ENCODE measurements around the gene TXNRD1.

TXNRD1 gene

DNA sequence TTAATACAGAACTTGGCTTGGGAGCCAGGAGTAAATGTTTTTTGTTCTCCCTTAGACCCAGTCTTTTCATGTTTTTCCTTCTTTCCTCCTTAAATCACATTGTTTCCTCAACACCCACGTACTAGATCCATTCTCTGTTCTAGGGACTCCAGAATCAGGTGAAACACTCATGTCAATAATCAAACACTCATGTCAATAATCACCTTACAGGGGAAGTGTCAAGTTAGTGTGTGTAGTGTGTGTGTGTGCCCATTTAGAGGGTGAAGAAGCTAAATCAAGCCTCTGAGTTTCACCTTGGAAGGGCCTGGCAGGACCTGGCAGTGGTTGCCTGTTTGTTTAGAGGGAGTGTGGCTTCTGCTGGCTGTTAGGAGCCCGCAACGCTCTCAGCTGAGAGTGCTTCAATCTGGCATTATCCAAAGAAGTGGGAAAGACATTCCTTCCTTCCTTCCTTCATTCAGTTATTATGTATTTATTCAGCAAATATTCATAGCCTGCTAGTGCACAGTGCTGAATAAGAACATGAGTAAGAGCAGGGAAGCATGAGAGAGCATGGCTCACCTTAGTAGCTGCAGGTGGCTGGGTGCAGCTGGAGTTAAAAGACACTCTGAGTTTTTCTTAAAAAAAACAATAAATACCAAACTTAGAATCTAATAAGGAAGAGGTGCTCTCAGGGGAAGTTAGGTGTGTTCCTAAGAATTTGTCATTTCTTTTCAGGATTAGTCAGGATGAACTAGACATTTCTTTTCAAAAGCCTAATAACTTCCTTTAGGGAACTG lies 70.3 kb downstream of the TXNRD1 start:
- peak in 1 of 2 donors; percentile 38 for DNase-seq (ENCODE audit: low read depth in 2 of 2)
- TF ChIP-seq, protein P1, sequence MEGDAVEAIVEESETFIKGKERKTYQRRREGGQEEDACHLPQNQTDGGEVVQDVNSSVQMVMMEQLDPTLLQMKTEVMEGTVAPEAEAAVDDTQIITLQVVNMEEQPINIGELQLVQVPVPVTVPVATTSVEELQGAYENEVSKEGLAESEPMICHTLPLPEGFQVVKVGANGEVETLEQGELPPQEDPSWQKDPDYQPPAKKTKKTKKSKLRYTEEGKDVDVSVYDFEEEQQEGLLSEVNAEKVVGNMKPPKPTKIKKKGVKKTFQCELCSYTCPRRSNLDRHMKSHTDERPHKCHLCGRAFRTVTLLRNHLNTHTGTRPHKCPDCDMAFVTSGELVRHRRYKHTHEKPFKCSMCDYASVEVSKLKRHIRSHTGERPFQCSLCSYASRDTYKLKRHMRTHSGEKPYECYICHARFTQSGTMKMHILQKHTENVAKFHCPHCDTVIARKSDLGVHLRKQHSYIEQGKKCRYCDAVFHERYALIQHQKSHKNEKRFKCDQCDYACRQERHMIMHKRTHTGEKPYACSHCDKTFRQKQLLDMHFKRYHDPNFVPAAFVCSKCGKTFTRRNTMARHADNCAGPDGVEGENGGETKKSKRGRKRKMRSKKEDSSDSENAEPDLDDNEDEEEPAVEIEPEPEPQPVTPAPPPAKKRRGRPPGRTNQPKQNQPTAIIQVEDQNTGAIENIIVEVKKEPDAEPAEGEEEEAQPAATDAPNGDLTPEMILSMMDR (IDR thresholded peaks at IDR 0.05; ENCODE audit: low read depth, low read length): no peak
- no peak overlapping the region for H3K4me3 ChIP-seq (replicated peaks in 1 of 2; ENCODE audit: low read depth in 2 of 2, low read length in 2 of 2)

DNA sequence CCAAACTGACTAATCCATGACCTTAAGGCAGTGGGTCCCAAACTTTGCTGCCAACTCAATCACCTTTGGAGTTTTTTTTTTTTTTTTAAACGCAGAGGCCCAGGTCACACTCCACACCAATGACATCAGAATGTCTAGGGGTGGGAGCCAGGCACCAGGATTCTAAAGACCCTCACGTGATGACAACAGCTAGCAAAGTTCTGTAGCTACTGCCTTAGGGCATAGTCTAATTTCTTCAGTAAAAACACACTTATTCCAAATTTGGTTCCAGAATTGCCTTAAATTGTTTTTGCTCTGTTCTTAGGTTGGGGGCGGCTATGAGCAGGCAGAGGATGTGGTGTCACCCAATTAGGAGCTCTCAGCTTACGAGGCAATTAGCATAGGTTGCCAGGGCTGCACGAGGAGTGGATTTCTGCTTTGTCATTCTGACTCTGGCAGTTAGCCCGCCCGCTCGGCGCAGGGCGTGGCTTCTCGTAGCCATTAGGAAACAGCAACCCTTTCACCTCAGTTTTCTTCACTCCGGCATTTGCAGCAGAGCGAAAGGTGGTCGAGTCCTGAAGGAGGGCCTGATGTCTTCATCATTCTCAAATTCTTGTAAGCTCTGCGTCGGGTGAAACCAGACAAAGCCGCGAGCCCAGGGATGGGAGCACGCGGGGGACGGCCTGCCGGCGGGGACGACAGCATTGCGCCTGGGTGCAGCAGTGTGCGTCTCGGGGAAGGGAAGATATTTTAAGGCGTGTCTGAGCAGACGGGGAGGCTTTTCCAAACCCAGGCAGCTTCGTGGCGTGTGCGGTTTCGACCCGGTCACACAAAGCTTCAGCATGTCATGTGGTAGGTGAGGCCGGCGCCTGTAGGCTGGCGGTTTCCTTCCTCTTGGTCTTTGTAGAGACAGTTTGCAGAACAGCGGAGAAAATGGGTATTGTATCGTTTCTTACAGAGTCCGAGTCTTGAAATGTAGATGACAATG lies 71.2 kb downstream of the TXNRD1 start:
- H3K4me3 ChIP-seq (replicated peaks in 1 of 2; ENCODE audit: low read depth in 2 of 2, low read length in 2 of 2): peak overlapping the region; percentile 84 to 90
- TF ChIP-seq, protein P1 (IDR thresholded peaks at IDR 0.05; ENCODE audit: low read depth, low read length): no peak

DNA sequence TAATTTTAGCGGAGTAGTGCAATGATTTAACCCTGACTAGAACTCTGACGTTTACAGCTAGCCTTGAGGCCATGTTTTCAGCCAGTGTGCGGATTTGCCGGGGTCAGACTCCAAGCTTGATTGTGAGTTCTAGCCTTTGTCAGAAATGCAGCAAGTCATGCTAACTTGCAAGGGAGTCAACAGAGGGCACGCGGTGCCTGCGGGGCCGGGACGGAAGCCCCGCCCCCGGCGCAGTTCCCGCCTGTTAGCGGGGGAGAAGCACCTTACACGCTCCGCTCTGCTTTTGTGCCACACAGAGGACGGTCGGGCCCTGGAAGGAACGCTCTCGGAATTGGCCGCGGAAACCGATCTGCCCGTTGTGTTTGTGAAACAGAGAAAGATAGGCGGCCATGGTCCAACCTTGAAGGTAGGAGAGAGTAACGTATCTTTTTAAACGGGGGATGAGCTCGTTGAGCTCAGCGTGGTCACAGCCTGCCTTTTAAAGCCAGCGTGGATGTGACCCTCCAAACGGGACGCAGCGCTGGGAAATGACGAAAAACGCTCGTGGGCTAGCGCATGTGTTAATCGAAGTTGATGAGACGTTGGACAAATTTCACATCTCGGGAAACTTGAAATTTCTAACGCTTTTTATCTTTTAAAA lies 73.2 kb downstream of the TXNRD1 start:
- H3K4me3 ChIP-seq (replicated peaks in 1 of 2; ENCODE audit: low read depth in 2 of 2, low read length in 2 of 2): peak overlapping the region; percentile 84 to 90
- TF ChIP-seq, protein P1 (IDR thresholded peaks at IDR 0.05; ENCODE audit: low read depth, low read length): no peak
- peak; percentile 82 to 84 for DNase-seq (ENCODE audit: low read depth in 2 of 2)

More for the DNA sequence above, 71.2 kb downstream of the TXNRD1 start:
- DNase-seq (ENCODE audit: low read depth in 2 of 2): peak; percentile 97 to 99

DNA sequence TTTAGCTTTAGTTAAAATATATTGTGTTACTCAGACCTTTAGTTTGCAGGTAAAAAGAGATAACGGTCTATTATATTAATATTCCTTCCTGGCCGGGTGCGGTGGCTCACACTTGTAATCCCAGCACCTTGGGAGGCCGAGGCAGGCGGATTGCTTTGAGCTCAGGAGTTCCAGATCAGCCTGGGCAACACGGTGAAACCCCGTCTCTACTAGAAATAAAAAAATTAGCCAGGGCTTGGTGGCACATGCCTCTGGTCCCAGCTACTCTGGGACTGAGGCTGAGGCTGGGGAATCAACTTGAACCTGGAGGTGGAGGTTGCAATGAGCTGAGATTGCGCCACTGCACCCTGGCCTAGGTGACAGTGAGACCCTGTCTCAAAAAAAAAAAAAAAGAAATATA lies 74.7 kb downstream of the TXNRD1 start:
- peak in 1 of 2 donors; percentile 18 for DNase-seq (ENCODE audit: low read depth in 2 of 2)
- peak overlapping the region; percentile 12 to 84 for H3K4me3 ChIP-seq (replicated peaks in 1 of 2; ENCODE audit: low read depth in 2 of 2, low read length in 2 of 2)
- TF ChIP-seq, protein P1 (IDR thresholded peaks at IDR 0.05; ENCODE audit: low read depth, low read length): no peak

DNA sequence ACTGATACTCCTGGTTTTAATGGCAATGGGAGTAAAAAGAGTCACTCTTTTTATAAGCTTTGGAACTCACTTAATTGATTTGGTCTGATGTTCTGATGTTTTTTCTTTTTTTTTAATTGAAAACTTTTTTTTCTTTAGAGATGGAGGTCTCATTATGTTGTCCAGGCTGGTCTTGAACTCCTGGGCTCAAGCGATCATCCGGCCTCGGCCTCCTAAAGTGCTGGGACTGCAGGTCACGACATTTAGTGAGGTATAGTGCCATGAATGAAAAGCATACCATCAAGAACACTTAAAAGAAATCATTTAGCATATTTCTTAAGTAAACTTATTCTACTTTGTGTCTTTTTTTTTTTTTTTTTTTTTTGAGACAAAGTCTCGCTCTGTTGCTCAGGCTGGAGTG lies 75.3 kb downstream of the TXNRD1 start:
- TF ChIP-seq, protein P1 (IDR thresholded peaks at IDR 0.05; ENCODE audit: low read depth, low read length): no peak
- peak overlapping the region in 1 of 2 donors; percentile 28 for H3K4me3 ChIP-seq (replicated peaks in 1 of 2; ENCODE audit: low read depth in 2 of 2, low read length in 2 of 2)
- DNase-seq (ENCODE audit: low read depth in 2 of 2): peak in 1 of 2 donors; percentile 26

DNA sequence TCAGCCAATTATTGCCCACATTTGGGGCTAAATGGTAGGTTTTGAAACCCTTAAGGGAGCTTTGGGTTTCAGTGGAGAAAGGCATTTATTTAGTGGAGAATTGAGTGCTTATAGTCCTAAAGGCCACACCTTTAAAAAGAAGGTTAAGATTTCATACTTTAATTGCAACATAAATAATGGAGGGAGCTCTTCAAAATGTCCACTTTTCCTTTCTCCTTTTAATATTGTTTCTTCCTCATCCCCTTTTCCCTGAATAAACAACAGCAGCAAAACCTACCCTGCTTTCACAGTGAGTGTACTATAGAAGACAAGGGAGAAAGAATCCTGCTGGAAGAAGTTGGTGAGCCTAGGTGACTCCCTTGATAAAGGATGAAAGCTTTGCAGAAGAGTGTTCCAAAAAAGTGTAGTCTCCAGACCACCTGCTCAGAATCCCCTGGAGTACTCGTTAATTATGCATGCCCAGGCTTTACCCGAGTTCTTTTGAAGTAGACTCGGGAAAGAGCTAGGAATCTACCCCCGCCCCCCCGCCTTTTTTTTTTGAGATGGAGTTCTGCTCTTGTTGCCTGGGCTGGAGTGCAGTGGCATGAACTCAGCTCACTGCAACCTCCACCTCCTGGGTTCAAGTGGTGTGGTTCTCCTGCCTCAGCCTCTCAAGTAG lies 76.4 kb downstream of the TXNRD1 start:
- peak overlapping the region in 1 of 2 donors; percentile 22 for H3K4me3 ChIP-seq (replicated peaks in 1 of 2; ENCODE audit: low read depth in 2 of 2, low read length in 2 of 2)

More for the DNA sequence above, 76.4 kb downstream of the TXNRD1 start:
- peak in 1 of 2 donors; percentile 15 for DNase-seq (ENCODE audit: low read depth in 2 of 2)
- TF ChIP-seq, protein P1 (IDR thresholded peaks at IDR 0.05; ENCODE audit: low read depth, low read length): no peak

All from cardiac fibroblast (primary cell).